ENCODE results near the gene KYNU.

Gene KYNU

DNA sequence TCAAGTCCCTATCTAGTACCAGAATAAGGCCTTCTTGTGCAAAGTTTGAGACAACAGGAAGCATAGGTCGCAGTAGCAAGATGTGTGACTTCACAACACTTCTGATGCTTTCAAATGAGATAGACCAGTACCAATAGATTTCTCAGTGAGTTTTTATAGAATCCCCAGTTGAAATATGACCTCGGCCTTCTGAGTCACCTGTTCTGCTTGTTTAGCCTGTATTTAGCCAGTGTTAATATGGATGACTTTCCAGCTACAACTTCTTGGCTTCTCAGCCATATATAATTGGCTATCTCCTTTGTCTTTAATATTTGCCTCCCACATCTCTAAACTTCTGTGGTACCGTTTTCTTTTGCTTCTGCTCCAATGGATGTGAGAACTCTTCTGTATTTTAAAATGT lies 113.8 kb downstream of the KYNU start:
- Histone ChIP-seq H2BK12ac (ENCODE audit: low read length) (no peak overlapping the region), H4K8ac (ENCODE audit: low read depth, low read length) (no peak overlapping the region), H4K91ac (ENCODE audit: low read depth, low read length) (no peak overlapping the region), H3K4me3 (ENCODE audit: low read depth, low read length) (no peak overlapping the region), H2BK5ac (ENCODE audit: low read depth, low read length, poor library complexity) (no peak overlapping the region), H2AFZ (ENCODE audit: insufficient read depth, low read length, poor library complexity) (no peak overlapping the region), H3K27me3 (ENCODE audit: insufficient read depth, low read length) (no peaks in the 10 kb centered on the region), H2AK5ac (ENCODE audit: low read length) (no peak overlapping the region), H3K4me1 (ENCODE audit: control insufficient read depth in 1 of 2, insufficient read depth in 2 of 2, low read length in 2 of 2) (no peaks in the 10 kb centered on the region), H3K23ac (ENCODE audit: low read length) (no peak overlapping the region), H3K9me3 (ENCODE audit: insufficient read depth, low read depth, low read length) (no peaks in the 10 kb centered on the region), H3K14ac (ENCODE audit: low read length) (no peak overlapping the region), H3K18ac (ENCODE audit: low read length) (no peak overlapping the region), H3K79me1 (ENCODE audit: low read length) (no peaks in the 10 kb centered on the region), H3K79me2 (ENCODE audit: control insufficient read depth, insufficient read depth, low read length, poor library complexity) (no peaks in the 10 kb centered on the region), H3K4me2 (ENCODE audit: low read length) (no peak overlapping the region), H3K36me3 (ENCODE audit: control insufficient read depth in 1 of 2, insufficient read depth in 2 of 2, low read length in 2 of 2) (no peaks in the 10 kb centered on the region), H3K27ac (ENCODE audit: low read depth, low read length) (no peak overlapping the region), H2BK120ac (ENCODE audit: insufficient read depth, low read length, poor library complexity) (no peak overlapping the region), H4K12ac (ENCODE audit: low read depth, low read length) (no peak overlapping the region), H3K4ac (ENCODE audit: low read depth, low read length) (no peak overlapping the region), H3K9ac (ENCODE audit: low read length) (no peak overlapping the region)
- DNase-seq: no peak
- WGBS (ENCODE audit: extremely low coverage, insufficient coverage, insufficient read length): no CpG with 5 or more reads among the region's 3 CpGs

DNA sequence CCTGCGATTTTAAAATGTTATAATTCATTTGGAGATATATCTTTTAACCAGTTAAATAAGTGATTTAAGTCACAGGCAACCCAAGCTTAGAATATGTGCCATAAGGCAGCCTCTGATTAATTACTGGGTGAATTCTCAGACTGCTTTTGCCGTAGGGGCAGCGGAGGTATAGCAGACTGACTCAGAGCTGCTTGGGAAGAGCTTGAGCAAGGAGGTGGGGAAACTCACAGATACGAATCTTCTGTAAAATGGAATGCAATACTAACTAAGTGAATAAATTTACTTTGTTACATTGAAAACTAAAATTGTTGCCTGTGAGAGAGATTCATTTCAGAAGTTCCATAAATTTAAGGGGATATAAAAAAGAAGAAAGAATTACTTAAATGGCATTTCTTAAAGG lies 115.4 kb downstream of the KYNU start:
- H4K91ac ChIP-seq (ENCODE audit: low read depth, low read length): no peak overlapping the region
- no peak overlapping the region for H3K27ac ChIP-seq (ENCODE audit: low read depth, low read length)
- no peak overlapping the region for H2BK5ac ChIP-seq (ENCODE audit: low read depth, low read length, poor library complexity)
- no peak overlapping the region for H3K18ac ChIP-seq (ENCODE audit: low read length)
- H3K36me3 ChIP-seq (ENCODE audit: control insufficient read depth in 1 of 2, insufficient read depth in 2 of 2, low read length in 2 of 2): no peaks in the 10 kb centered on the region
- no peak overlapping the region for H3K4ac ChIP-seq (ENCODE audit: low read depth, low read length)
- no peak overlapping the region for H3K4me3 ChIP-seq (ENCODE audit: low read depth, low read length)
- WGBS (ENCODE audit: extremely low coverage, insufficient coverage, insufficient read length): no CpG with 5 or more reads among the region's 4 CpGs
- H2AK5ac ChIP-seq (ENCODE audit: low read length): no peak overlapping the region
- no peaks in the 10 kb centered on the region for H3K79me2 ChIP-seq (ENCODE audit: control insufficient read depth, insufficient read depth, low read length, poor library complexity)
- H4K12ac ChIP-seq (ENCODE audit: low read depth, low read length): no peak overlapping the region
- H3K14ac ChIP-seq (ENCODE audit: low read length): no peak overlapping the region
- no peak overlapping the region for H3K4me2 ChIP-seq (ENCODE audit: low read length)
- H3K9ac ChIP-seq (ENCODE audit: low read length): no peak overlapping the region
- no peak overlapping the region for H2AFZ ChIP-seq (ENCODE audit: insufficient read depth, low read length, poor library complexity)
- no peaks in the 10 kb centered on the region for H3K9me3 ChIP-seq (ENCODE audit: insufficient read depth, low read depth, low read length)
- H3K79me1 ChIP-seq (ENCODE audit: low read length): no peaks in the 10 kb centered on the region
- no peak overlapping the region for H2BK12ac ChIP-seq (ENCODE audit: low read length)
- no peaks in the 10 kb centered on the region for H3K27me3 ChIP-seq (ENCODE audit: insufficient read depth, low read length)
- DNase-seq: peak; percentile 62 to 78
- H3K23ac ChIP-seq (ENCODE audit: low read length): no peak overlapping the region
- H3K4me1 ChIP-seq (ENCODE audit: control insufficient read depth in 1 of 2, insufficient read depth in 2 of 2, low read length in 2 of 2): no peaks in the 10 kb centered on the region
- H2BK120ac ChIP-seq (ENCODE audit: insufficient read depth, low read length, poor library complexity): no peak overlapping the region
- H4K8ac ChIP-seq (ENCODE audit: low read depth, low read length): no peak overlapping the region

DNA sequence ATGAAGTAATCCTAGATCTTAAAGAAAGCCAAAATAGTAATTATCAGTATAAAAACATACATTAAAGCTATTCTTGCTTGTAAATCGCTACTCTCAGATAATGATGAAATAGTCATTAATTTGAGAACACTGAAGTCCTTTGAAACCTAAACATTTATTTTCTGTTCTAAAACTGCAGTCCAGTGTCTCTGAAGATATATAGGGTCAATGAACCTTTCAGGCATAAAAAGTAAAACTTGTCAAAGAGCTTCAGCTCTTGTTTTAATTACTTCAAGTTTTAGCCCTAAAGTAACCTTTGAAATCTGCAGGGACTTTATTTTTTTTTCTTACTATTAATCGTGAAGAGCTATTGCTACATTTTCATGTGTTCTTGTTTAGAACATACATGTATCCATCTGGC lies 116.3 kb downstream of the KYNU start:
- Histone ChIP-seq H3K23ac (ENCODE audit: low read length) (no peak overlapping the region), H3K18ac (ENCODE audit: low read length) (no peak overlapping the region), H3K4me1 (ENCODE audit: control insufficient read depth in 1 of 2, insufficient read depth in 2 of 2, low read length in 2 of 2) (no peaks in the 10 kb centered on the region), H4K91ac (ENCODE audit: low read depth, low read length) (no peak overlapping the region), H2BK12ac (ENCODE audit: low read length) (no peak overlapping the region), H3K27ac (ENCODE audit: low read depth, low read length) (no peak overlapping the region), H4K12ac (ENCODE audit: low read depth, low read length) (no peak overlapping the region), H3K9ac (ENCODE audit: low read length) (no peak overlapping the region), H3K36me3 (ENCODE audit: control insufficient read depth in 1 of 2, insufficient read depth in 2 of 2, low read length in 2 of 2) (no peaks in the 10 kb centered on the region), H2AK5ac (ENCODE audit: low read length) (no peak overlapping the region), H3K9me3 (ENCODE audit: insufficient read depth, low read depth, low read length) (no peaks in the 10 kb centered on the region), H2BK5ac (ENCODE audit: low read depth, low read length, poor library complexity) (no peak overlapping the region), H4K8ac (ENCODE audit: low read depth, low read length) (no peak overlapping the region), H3K27me3 (ENCODE audit: insufficient read depth, low read length) (no peaks in the 10 kb centered on the region), H3K79me1 (ENCODE audit: low read length) (no peaks in the 10 kb centered on the region), H2BK120ac (ENCODE audit: insufficient read depth, low read length, poor library complexity) (no peak overlapping the region), H3K14ac (ENCODE audit: low read length) (no peak overlapping the region), H3K4me2 (ENCODE audit: low read length) (no peak overlapping the region), H3K4ac (ENCODE audit: low read depth, low read length) (no peak overlapping the region), H3K4me3 (ENCODE audit: low read depth, low read length) (no peak overlapping the region), H3K79me2 (ENCODE audit: control insufficient read depth, insufficient read depth, low read length, poor library complexity) (no peaks in the 10 kb centered on the region), H2AFZ (ENCODE audit: insufficient read depth, low read length, poor library complexity) (no peak overlapping the region)
- no peak for DNase-seq
- WGBS (ENCODE audit: extremely low coverage, insufficient coverage, insufficient read length): no CpG with 5 or more reads among the region's 2 CpGs

DNA sequence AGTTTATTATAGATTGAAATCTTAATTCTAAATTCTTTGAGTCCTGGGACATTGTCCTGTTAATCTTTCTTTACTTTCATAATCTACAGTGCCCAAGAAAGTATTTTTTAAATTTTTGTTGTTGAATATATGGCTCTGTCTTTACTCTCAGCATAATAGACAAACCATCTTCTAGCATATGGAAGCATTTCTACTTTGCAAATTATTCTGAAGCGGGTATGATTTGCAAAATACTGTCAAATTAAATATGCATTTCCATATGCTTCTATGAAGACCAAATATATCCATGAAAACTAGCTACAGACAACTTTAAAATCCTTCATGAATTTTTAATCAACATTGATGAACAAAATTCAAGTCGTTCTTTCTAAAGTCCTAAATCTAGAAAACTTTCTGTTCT lies 117.2 kb downstream of the KYNU start:
- Histone ChIP-seq H2AK5ac (ENCODE audit: low read length) (no peak overlapping the region), H2BK12ac (ENCODE audit: low read length) (no peak overlapping the region), H3K4ac (ENCODE audit: low read depth, low read length) (no peak overlapping the region), H3K36me3 (ENCODE audit: control insufficient read depth in 1 of 2, insufficient read depth in 2 of 2, low read length in 2 of 2) (no peaks in the 10 kb centered on the region), H3K9ac (ENCODE audit: low read length) (no peak overlapping the region), H4K8ac (ENCODE audit: low read depth, low read length) (no peak overlapping the region), H4K12ac (ENCODE audit: low read depth, low read length) (no peak overlapping the region), H3K27ac (ENCODE audit: low read depth, low read length) (no peak overlapping the region), H3K4me3 (ENCODE audit: low read depth, low read length) (no peak overlapping the region), H3K79me2 (ENCODE audit: control insufficient read depth, insufficient read depth, low read length, poor library complexity) (no peaks in the 10 kb centered on the region), H2BK5ac (ENCODE audit: low read depth, low read length, poor library complexity) (no peak overlapping the region), H3K27me3 (ENCODE audit: insufficient read depth, low read length) (no peaks in the 10 kb centered on the region), H3K4me1 (ENCODE audit: control insufficient read depth in 1 of 2, insufficient read depth in 2 of 2, low read length in 2 of 2) (no peaks in the 10 kb centered on the region), H2AFZ (ENCODE audit: insufficient read depth, low read length, poor library complexity) (no peak overlapping the region), H3K79me1 (ENCODE audit: low read length) (no peaks in the 10 kb centered on the region), H3K18ac (ENCODE audit: low read length) (no peak overlapping the region), H4K91ac (ENCODE audit: low read depth, low read length) (no peak overlapping the region), H3K14ac (ENCODE audit: low read length) (no peak overlapping the region), H3K23ac (ENCODE audit: low read length) (no peak overlapping the region), H3K4me2 (ENCODE audit: low read length) (no peak overlapping the region), H3K9me3 (ENCODE audit: insufficient read depth, low read depth, low read length) (no peaks in the 10 kb centered on the region), H2BK120ac (ENCODE audit: insufficient read depth, low read length, poor library complexity) (no peak overlapping the region)
- no CpG with 5 or more reads among the region's 2 CpGs for WGBS (ENCODE audit: extremely low coverage, insufficient coverage, insufficient read length)
- DNase-seq: no peak
